Hepatocyte (in vitro differentiated cells): ENCODE data around the gene TMEM87B. TPM values are rescaled to one million over a fixed set of nuclear protein-coding genes. Genes with fewer than 3 reads are reported as not detected.

Source experiments
- DNase-seq: peaks from one replicate; pipeline ENCODE4 v3.0.0-alpha.2; 2016; ENCODE audit warnings: low spot score
- H2AFZ ChIP-seq: fragments of 200-600 bp; sonication (generic); 2 replicates; pipeline ENCODE4 v1.6.0; 2016; ENCODE audit warnings: antibody characterized with exemption, mild to moderate bottlenecking
- H3K27ac ChIP-seq: fragments of 200-600 bp; sonication (generic); 2 replicates; pipeline ENCODE4 v1.5.1; 2016; ENCODE audit warnings: mild to moderate bottlenecking
- H3K27me3 ChIP-seq: fragments of 200-600 bp; sonication (generic); 2 replicates; pipeline ENCODE4 v1.6.1; 2016
- H3K36me3 ChIP-seq: fragments of 200-600 bp; sonication (generic); replicated peaks from 2 replicates; pipeline ENCODE4 v1.5.1; 2016; ENCODE audit warnings: low read depth; ENCODE audit not compliant: insufficient read depth
- H3K4me1 ChIP-seq: fragments of 200-600 bp; sonication (generic); 2 replicates; pipeline ENCODE4 v1.5.1; 2016; ENCODE audit warnings: mild to moderate bottlenecking, moderate library complexity; ENCODE audit not compliant: insufficient read depth
- H3K4me2 ChIP-seq: fragments of 200-600 bp; sonication (generic); 2 replicates; pipeline ENCODE4 v1.6.0; 2016
- H3K4me3 ChIP-seq: fragments of 200-600 bp; sonication (generic); 2 replicates; pipeline ENCODE4 v1.5.1; 2016; ENCODE audit warnings: mild to moderate bottlenecking
- H3K79me2 ChIP-seq: fragments of 200-600 bp; sonication (generic); 2 replicates; pipeline ENCODE4 v1.6.0; 2017; ENCODE audit warnings: mild to moderate bottlenecking
- H3K9me2 ChIP-seq: fragments of 200-600 bp; sonication (generic); replicated peaks from 2 replicates; pipeline ENCODE4 v1.6.0; 2017; ENCODE audit warnings: mild to moderate bottlenecking; ENCODE audit not compliant: insufficient read depth
- H3K9me3 ChIP-seq: fragments of 200-600 bp; sonication (generic); 2 replicates; pipeline ENCODE4 v1.5.1; 2016; ENCODE audit warnings: low read depth, mild to moderate bottlenecking
- H4K20me1 ChIP-seq: fragments of 200-600 bp; sonication (generic); 2 replicates; pipeline ENCODE4 v1.6.0; 2016; ENCODE audit warnings: mild to moderate bottlenecking; ENCODE audit not compliant: insufficient read depth, poor library complexity, severe bottlenecking
- CTCF ChIP-seq: fragments of 200-600 bp; sonication (generic); IDR thresholded peaks from 2 replicates; pipeline ENCODE4 v1.5.1; 2016; ENCODE audit warnings: antibody characterized with exemption, mild to moderate bottlenecking; ENCODE audit not compliant: poor library complexity
- EZH2 ChIP-seq: fragments of 200-600 bp; sonication (generic); IDR thresholded peaks from 2 replicates; pipeline ENCODE4 v1.6.1; 2016; ENCODE audit warnings: antibody characterized with exemption, mild to moderate bottlenecking, borderline replicate concordance
- EZH2phosphoT487 ChIP-seq: fragments of 200-600 bp; sonication (generic); IDR thresholded peaks from one replicate; pipeline ENCODE4 v1.6.1; 2018; ENCODE audit warnings: antibody characterized with exemption, mild to moderate bottlenecking, low read depth, moderate library complexity; ENCODE audit not compliant: unreplicated experiment, severe bottlenecking
- WGBS: methylation state at CpG from one replicate; pipeline ENCODE4 v1.1.6; 2016; ENCODE audit warnings: low lambda C conversion rate; ENCODE audit errors: missing lambda C conversion rate; 5-methylcytosine and 5-hydroxymethylcytosine counted together
- polyA plus RNA-seq: library from polyadenylated mRNA; unstranded; fragments of >200 nt; fragmentation: Nextera tagmentation; extraction: Ambion mirVana; gene quantifications from 2 replicates; pipeline ENCODE4 v1.2.1, GENCODE V29; 2016
- total RNA-seq: library from RNA; depleted of rRNA; stranded (reverse); fragments of >200 nt; gene quantifications from 2 replicates; pipeline ENCODE4 v1.2.3, GENCODE V29; 2014

Gene TMEM87B
- total and polyA plus RNA-seq, 2 experiments from 2014 or later, result 21.1 to 59.5 TPM

GRCh38 chr2:112166806-112167499 lies 111.9 kb downstream of the TMEM87B start:
- Histone ChIP-seq H3K27me3 (no peaks in the 10 kb centered on the region), H3K9me3 (no peaks in the 10 kb centered on the region), H3K27ac (no peak overlapping the region), H3K79me2 (no peaks in the 10 kb centered on the region), H3K4me2 (no peak overlapping the region), H3K4me1 (no peaks in the 10 kb centered on the region), H3K36me3 (no peaks in the 10 kb centered on the region), H3K4me3 (no peak overlapping the region), H4K20me1 (no peaks in the 10 kb centered on the region), H2AFZ (no peak overlapping the region), H3K9me2 (no peaks in the 10 kb centered on the region)
- WGBS, result 87% methylated on average over 14 of the region's 14 CpGs
- no peak for DNase-seq
- TF ChIP-seq EZH2, result no peak
- TF ChIP-seq EZH2phosphoT487, result no peak
- no peak for TF ChIP-seq CTCF

GRCh38 chr2:112168422-112169124 lies 113.5 kb downstream of the TMEM87B start:
- 78% methylated on average over 10 of the region's 10 CpGs for WGBS
- Histone ChIP-seq H3K9me2 (no peaks in the 10 kb centered on the region), H3K4me2 (no peak overlapping the region), H3K79me2 (no peaks in the 10 kb centered on the region), H2AFZ (no peak overlapping the region), H3K36me3 (no peaks in the 10 kb centered on the region), H3K4me1 (no peaks in the 10 kb centered on the region), H4K20me1 (no peaks in the 10 kb centered on the region), H3K4me3 (no peak overlapping the region), H3K9me3 (no peaks in the 10 kb centered on the region), H3K27me3 (no peaks in the 10 kb centered on the region), H3K27ac (no peak overlapping the region)
- no peak for DNase-seq
- TF ChIP-seq CTCF, result no peak
- no peak for TF ChIP-seq EZH2
- TF ChIP-seq EZH2phosphoT487, result no peak

Other genes starting within 250 kb of the TMEM87B start
- gene ANAPC1, start 171.1 kb upstream of the TMEM87B start, total RNA-seq, result 29.9 and 44.3 TPM in 2 replicates
- 7.7 and 9.3 TPM in 2 replicates for gene ANAPC1, start 171.1 kb upstream of the TMEM87B start, polyA plus RNA-seq
- gene MERTK, start 156.7 kb upstream of the TMEM87B start, total RNA-seq, result 27.0 and 29.6 TPM in 2 replicates
- gene MERTK, start 156.7 kb upstream of the TMEM87B start, polyA plus RNA-seq, result 15.0 and 16.4 TPM in 2 replicates
- 1.1 and 1.6 TPM in 2 replicates for gene FBLN7, start 83.1 kb downstream of the TMEM87B start, total RNA-seq
- gene FBLN7, start 83.1 kb downstream of the TMEM87B start, polyA plus RNA-seq, result 1.5 and 1.7 TPM in 2 replicates
- gene ZC3H8, start 199.8 kb downstream of the TMEM87B start, total RNA-seq, result 7.4 and 17.5 TPM in 2 replicates
- gene ZC3H8, start 199.8 kb downstream of the TMEM87B start, polyA plus RNA-seq, result 13.6 and 15.2 TPM in 2 replicates
- 3.7 and 4.5 TPM in 2 replicates for gene ZC3H6, start 220.3 kb downstream of the TMEM87B start, total RNA-seq
- gene ZC3H6, start 220.3 kb downstream of the TMEM87B start, polyA plus RNA-seq, result 1.5 and 1.9 TPM in 2 replicates